OCI-M2 (cell line): ENCODE results near the gene PPP2R1B.
"Not testable (repeated sequence)": the region's sequence is repeated elsewhere in the genome, so short reads cannot be mapped to it uniquely, and the experiment has no call there.

Experiments
- DNase-seq: peaks from one replicate; lab custom pipeline; 2025; ENCODE audit not compliant: unreplicated experiment; lab: John Stamatoyannopoulos, UW

PPP2R1B gene

DNA sequence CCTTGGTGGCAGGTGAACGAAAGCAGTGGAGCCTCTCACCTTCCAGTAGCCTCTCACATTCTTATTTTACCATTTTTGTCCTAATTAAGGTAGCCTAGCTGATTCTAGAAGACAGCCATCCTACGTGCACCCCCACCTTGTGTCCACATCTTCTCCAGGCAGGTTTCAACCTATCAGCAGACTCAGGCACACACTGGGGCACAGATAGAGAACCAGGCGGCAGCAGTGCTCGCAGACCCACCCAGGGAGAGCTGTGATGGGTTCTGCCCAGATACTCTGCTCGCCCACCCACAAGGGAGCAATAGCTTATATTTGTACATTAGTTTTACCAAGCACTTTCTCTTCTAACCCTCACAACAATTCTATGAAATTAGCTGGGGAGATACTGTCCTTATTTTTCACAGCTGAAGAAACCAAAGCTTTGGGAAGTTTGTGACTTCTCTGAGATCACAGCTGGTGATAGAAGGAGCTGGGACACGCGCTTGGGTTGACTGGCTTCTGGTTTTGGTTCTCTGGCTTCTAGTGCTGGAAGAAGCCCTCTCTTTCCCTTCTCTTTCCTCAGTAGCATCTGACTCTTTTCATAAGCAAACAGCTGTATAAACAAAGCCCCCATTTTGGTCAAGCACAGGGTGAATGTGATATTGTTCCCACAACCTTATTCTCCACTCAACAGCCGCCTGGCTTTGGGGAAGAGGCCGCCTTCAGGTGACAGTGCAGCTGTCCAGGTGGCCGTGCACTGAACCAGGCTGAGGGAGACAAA is 36.9 kb downstream of the PPP2R1B start:
- DNase-seq = no peak

GRCh38 chr11:111727431-111727830 is 38.8 kb downstream of the PPP2R1B start:
- DNase-seq = no peak

- DNase-seq = no peak
These were observed 39.9 kb downstream of the PPP2R1B start for GRCh38 chr11:111726301-111726713.

- no peak for DNase-seq
These were observed 40.6 kb downstream of the PPP2R1B start for GRCh38 chr11:111725621-111726020.

DNA sequence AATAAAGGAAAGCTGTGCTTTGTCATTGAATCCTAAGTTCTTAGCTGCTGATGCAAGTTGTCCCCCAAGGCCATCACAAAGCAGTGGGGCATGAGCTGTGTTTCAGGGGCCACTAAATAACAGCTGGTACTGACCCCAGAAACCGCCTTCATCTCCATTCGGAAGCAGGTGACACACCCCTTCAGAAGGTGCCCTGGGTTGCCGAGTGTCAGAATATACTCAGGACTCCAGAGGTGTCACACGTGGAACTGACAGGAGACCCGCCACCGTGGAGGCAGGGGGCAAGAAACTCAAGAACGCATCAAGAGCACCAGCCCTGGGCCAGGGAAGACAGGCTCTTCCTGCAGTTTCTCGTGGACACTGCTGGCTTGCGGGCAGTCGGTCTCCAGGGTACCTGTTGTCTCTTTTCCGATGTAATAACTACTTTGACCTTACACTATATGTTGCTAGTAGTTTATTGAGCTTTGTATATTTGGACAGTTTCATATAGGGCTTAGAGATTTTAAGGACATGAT is 41.5 kb downstream of the PPP2R1B start:
- DNase-seq = no peak

GRCh38 chr11:111723595-111723994 is 42.6 kb downstream of the PPP2R1B start:
- no peak for DNase-seq

DNA sequence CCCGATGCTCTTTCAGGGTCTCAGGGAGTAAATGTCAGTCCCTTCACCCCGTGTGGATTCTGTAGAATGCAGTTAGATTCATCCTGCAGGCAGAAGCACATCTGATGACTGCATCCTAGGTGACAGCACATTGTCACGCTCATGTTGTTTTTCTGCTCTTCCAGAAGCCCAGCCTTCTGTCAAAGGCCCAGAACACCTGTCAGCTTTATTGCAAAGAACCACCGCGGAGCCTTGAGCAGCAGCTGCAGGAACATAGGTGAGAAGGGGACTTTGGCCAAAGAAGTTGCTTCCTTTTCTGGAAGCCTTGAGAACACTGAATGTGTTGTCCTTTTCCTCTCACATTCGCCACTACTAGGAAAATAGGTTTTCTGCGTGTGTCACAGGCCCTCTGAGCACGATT is 43.7 kb downstream of the PPP2R1B start:
- no peak for DNase-seq

DNA sequence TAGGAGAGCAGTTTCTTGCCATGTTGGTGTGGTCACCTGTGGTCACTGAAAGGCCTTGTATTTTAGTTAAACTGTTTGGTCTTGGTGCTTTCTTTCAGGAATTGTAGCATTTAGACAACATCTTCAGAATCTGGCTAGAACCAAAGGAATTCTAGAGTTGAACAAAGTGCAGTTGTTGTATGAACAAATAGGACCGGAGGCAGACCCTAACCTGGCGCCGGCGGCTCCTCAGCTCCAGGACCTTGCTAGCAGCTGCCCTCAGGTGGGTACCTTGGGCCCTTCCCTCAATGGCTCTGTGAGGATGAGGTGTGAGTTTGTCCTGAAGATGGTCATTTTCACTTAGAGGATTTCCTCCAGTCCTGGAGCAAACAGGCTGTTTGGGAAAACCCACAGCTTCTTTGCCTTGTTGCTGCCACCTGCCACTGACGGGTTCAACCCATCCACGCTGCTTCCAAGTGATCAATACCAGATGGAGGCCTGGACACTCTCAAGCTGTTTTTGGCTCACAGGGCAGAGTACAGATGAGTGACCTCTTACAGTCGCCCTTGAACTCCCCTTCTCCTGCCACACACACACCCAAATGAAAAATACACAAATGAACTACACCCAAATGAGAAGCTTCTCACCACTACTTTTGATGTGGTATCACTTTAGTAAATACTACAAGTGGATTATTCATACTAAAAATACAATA is 45.2 kb downstream of the PPP2R1B start:
- no peak for DNase-seq

GRCh38 chr11:111719379-111719778 is 46.8 kb downstream of the PPP2R1B start:
- DNase-seq = no peak

DNA sequence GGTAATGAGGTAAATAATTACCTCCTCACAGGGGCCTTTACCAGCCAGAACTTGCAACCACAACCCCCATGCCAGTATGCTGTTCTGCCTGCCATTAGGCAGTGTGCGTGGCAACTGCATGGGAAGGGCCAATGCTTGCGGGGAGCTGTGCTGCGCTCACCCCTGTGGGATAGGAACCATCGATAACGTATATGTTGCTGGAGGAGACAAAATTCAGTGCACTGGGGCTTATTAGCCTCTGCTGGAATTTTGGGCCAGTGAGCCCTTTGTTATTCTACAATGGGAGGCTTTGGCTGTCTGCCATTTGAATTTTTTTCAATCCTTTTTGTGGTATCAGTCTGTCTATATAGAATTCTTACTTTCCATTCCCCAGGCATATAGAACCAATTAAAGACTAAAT is 47.3 kb downstream of the PPP2R1B start:
- no peak for DNase-seq

DNA sequence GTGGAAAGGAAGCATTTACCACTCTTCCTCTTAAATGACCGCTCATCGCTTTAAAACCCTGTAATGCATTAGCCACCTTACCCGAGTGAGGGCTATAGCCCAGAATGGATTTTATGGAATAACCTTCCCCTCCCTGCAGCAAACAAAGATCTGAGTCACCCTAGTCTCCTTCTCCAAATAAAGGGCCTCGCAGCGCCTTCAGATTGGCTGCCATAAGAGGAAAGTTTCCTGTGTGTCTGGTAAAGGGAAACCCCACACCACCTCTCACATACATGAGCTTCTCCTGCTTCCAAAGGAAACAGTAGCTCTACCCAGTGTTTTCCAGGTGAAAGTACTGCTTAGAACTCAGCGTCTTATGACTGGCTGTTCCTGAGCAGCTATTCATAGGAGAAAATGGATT is 47.8 kb downstream of the PPP2R1B start:
- no peak for DNase-seq

DNA sequence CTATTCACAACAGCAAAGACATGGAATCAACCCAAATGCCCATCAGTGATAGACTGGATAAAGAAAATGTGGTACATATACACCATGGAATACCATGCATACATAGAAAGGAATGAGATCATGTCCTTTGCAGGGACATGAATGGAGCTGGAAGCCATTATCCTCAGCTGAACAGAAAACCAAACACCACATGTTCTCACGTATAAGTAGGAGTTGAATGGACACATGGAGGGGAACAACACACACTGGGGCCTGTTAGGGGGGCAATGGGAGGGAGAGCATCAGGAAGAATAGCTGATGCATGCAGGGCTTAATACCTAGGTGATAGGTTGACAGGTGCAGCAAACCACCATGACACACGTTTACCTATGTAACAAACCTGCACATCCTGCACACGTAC is 48.5 kb downstream of the PPP2R1B start:
- DNase-seq = not testable (repeated sequence)

DNA sequence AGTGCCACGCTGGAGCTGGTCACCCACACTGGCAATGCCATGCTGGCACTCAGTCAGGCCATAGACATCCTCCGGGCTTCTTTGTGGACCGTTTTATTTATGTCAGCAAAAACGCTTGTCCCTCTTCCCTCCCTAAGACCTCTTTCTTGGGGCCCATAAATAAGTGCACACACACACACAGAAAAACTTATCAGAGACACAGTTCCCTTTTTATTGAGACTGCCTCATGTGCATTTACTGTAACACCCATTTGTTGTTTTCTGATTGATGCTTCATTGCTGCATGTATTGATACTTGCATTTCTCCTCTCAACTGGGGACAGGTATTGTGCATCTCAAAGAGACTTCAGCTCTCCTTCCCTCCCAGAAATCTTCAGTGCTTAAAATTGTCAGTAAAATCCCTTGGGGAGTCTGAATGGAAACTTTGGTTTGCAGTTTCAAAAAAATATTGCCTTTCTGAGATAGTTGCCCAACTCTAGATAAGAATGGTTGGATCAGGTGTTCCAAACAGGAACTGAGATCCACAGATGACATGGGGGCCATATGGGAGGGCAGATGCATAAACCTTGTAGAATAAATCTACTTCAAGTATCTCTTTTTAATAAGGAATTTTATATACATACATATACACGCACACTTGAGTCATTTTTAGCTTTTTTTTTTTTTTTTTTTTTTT is 50.9 kb downstream of the PPP2R1B start:
- no peak for DNase-seq

- DNase-seq = no peak
These were observed 51.7 kb downstream of the PPP2R1B start for GRCh38 chr11:111714522-111714921.

DNA sequence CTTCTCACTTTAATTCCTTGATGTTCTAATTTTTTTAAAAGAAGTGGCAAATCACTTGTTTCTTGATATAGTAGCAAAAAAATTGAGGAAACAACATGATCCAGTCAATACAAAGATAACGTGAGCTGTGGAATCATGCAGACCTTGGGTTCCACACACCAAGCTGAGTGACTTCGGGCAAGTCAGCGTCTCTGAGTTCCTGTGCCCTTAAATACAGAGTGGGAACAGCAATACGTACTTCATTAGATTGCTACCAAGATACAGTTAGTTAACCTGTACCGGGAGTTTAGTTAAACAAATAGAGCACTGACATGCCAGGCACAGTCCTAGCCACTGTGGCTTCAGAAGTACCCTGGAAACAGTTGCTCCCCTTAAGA is 58.5 kb downstream of the PPP2R1B start:
- no peak for DNase-seq

DNA sequence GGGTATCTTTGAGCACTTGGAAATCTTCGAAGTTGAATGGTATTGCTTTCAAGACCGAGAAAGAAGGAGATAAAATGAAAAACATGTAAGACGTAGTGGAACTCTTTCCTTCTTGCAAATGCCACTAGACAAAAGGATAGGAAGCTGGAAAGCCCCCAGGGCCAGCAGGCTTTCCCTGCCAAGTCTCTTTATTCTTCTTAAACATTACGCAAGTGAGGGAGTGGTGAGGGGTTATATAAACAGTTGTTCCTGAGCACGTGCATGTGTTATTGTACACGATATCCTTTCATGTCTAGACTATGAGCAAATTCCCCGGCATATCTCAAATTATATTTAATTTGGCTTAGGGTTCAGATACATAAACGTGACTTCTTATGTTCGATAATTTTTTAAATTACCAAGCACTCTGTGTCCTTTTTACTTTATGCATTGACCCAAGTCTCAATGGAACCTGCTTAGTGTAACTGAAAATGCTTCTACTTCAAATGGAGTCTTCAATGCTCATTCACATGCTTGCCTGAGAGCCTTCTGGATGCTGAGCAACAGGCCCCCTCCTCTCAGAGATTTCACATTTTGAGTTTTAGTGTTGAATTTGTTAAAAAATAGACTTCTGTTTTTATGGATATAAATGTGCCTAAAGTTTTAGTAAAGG is 59.0 kb downstream of the PPP2R1B start:
- DNase-seq = no peak

DNA sequence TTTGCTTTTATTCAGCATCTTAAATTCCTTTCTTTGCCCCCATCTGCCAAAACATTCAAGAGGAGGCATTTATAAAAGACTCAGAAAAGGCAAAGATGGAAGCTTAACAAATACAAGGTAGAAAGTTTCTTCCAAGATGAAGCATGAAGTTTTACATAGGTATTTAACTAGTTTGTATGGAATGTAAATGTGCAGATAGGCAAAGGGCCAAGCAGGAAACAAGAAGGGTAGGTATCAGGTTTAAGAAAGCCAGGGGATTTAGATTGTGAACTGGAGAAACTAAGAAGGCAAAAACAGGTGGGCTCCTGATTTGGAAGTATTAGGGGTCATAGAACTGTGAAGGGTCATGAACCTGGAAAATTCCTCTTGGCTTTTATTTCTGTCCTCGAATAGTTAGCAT is 62.6 kb downstream of the PPP2R1B start:
- DNase-seq = no peak

- DNase-seq = no peak
These were observed 63.6 kb downstream of the PPP2R1B start for GRCh38 chr11:111702623-111703022.

DNA sequence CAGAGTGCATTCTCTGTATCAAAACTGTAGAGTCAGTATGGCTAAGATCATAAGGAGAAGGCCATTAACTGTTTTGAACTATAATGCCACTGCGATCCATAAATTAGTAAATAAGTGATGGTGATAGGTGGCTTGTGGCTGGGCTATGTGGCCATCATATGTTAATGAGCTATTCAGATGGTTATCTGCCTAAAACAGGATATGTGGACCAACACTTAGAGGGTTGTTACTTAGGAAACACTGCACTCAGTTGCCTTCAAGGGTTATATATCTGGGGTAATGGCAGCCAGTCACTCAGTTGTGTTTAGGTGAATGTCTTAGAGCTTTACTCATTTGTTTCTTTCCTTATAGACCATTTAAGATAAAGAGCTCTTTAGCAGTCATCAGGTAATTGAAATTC is 66.0 kb downstream of the PPP2R1B start:
- no peak for DNase-seq

DNA sequence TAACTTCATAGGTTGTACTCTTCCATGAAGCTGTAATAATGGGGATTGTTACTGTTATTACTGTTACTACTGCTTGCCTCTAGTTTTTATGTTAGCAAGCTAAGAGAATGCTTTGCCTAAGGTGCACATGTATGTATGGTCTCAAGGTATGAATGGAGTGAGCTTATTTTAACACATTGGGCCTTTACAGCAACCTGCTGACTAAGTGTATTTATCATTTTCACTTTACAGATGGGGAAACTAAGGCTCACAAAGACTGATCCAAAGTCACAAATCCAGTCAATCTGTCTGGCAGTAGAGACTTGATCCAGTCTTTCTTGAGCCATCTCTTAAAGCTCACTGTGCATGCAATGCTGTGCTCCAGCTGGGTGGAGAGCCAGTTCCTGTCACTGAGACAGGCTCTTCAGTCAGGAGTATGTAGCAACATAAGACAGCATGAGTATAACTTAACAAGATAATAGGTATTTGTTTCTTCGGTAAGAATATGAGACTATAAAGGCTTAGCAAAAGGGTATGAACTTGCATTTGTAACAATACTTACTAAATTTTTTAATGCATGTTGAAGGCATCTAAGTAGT is 66.5 kb downstream of the PPP2R1B start:
- no peak for DNase-seq
